ENCODE measurements around the gene POLR1C.
"Not testable (repeated sequence)": the region's sequence is repeated elsewhere in the genome, so short reads cannot be mapped to it uniquely, and the experiment has no call there.

The POLR1C gene

DNA sequence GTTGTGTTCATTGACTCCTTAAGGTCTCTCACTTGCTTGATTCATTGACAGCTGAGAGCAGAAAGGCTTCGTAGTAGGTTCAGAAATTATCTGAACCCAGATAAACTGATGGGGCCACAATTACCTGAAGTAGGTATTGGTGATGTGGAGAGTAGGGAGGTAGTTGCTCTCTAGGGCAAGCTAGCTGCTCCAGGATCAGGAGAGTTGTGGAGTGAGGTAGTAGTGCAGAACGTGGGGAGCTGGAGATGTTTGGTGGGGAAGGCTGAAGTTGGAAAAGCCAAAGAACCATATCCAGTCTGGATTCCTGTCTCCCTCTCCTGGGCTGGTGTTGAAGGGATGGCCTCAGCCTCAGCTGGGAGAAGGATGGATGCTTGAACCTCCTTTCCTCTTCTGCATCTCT lies 23.7 kb upstream of the POLR1C start:
- DNase-seq, result no peak

GRCh38 chr6:43493833-43494232 lies 23.1 kb upstream of the POLR1C start:
- no peak for DNase-seq

DNA sequence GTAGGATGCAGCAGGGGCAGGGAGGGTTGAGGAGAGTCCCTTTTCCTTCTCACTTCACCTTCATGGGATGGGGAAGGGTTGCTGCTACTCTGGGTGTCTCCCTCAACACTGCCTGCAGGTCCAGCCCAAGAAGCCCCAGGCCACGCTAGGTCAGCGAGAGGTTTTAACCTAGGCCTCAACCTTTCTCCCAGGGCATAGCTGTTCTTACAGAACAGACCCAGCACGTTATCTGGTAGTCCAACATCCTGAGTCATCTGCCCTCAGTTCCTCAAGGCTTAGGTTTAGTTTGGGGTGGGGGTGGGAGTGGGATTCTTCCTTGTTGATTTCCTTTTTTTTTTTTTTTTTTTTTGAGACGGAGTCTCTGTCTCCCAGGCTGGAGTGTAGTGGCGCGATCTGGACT lies 22.6 kb upstream of the POLR1C start:
- no peak for DNase-seq

DNA sequence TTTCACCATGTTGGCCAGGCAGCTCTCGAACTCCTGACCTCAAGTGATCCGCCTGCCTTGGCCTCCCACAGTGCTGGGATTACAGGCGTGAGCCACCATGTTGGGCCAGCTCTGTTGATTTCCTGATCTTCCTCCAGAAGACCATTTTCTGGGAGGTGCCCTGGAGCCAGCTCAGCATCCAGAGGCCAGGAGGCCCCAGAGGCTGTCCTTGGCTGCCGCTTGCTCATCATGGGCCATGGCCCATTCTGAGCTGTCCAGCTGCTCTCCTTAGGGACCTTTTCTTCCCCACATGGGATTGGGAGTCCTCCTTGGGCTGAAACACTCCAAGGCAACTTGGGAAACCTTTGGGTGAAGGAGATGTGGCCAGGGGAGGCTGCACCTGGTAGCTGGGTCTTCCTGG lies 22.1 kb upstream of the POLR1C start:
- DNase-seq, result no peak

GRCh38 chr6:43495409-43495941 lies 21.4 kb upstream of the POLR1C start:
- no peak for DNase-seq

DNA sequence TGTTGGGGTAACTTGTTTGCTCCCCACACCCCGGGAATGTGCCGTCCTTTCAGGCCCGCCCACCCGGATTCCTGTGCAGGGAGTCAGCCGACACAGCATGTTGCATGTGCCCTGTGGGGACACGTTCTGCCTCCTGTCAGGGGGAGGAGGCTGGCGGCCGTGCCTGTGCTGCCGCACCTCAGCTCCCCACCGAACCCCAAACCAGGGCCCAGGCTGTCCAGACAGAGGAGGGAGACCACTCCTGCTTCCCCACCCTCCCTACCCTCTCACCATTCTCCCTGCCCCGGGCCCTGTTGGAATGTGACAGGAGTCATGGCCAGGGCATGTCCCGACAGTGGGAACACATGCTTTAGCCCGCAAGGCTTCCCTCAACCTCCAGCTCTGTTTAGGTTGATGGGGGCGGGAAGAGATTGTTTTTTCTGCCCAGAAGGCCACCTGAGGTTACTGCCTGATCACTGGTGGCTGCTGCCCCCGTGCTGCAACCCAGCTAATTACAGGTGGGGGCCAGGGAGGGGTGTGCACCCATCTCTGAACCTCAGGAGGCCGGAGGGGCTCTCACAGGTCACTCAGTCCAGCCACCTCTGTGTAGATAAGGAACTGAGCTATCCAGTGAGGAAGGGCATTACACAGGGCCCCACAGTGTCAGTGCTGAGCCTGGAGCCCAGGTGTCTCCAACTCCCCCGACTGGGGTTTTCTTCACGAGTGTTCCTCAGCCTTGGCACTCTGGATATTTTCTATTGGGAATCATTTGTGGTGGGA lies 20.3 kb upstream of the POLR1C start:
- DNase-seq, result peak; percentile 53

DNA sequence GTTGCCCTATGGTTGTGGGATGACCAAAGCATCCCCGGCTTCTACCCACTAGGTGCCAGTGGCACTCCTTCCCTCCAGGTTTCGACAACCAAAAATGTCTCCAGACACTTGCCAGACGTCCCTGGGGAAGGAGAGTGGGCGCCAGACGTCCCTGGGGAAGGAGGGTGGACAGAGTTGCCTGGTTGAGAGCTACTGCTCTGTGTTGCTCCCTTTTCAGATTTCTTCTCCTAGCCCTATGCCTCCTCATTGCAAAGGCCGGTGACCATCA lies 19.8 kb upstream of the POLR1C start:
- no peak for DNase-seq

GRCh38 chr6:43497689-43498088 lies 19.2 kb upstream of the POLR1C start:
- no peak for DNase-seq

- DNase-seq, result not testable (repeated sequence)
These were observed 18.6 kb upstream of the POLR1C start for GRCh38 chr6:43498291-43498690.

DNA sequence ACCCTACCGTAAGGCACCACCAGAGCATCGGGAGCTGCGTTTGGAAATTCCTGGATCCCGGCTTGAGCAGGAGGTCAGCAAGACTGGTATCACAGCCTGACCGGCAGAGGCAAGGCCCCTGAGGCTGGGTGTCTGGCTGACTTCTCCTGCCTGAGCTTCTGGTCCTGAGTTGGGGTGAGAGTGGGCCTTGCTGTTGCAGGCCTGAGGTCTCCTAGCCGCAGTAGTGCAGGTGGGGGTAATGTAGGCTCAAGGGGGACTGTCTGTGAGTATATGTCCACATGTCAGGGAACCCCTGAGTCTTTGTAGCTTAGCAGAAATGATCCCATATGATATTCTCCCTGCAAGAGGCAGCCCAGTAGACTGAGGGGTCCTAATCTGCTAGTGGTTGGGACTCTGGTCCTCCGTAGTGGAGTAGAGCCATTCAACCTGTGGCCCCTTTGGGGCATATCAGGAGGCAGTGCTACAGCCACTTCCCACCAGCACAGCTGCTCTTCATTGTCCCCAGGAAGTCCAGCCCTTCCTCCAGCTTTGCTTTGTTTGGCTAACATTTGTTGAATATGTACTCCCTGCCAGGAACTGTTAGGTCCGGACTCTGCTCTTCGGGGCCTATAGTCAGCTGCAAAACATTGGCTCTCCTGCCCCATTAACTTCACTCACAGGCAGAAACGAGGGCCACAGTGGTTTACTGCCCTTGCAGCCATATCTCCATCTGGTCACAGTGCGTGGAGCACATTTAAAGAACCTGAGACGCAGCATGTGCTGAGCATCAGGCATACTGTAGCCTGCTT lies 17.7 kb upstream of the POLR1C start:
- no peak for DNase-seq

- no peak for DNase-seq
These were observed 16.0 kb upstream of the POLR1C start for GRCh38 chr6:43500921-43501320.

- no peak for DNase-seq
These were observed 14.2 kb upstream of the POLR1C start for GRCh38 chr6:43502666-43503065.

DNA sequence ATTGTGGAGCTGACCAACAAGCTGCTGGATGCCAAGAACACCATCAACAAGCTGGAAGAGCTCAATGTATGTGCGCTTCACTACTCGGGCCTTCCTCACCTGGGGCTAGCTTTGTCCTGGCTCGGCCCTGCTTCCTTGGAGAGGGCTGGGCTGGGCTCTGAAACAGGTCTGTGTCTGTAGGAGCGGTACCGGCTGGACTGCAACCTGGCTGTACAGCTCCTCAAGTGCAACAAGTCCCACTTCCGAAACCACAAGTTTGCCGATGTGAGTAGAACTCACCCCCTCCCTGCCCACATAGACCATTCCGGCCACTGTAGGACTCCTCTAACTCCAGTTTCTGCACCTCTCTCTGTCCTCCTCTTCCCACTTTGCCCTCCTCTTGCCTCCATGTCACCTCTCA lies 13.4 kb upstream of the POLR1C start:
- DNase-seq, result no peak

DNA sequence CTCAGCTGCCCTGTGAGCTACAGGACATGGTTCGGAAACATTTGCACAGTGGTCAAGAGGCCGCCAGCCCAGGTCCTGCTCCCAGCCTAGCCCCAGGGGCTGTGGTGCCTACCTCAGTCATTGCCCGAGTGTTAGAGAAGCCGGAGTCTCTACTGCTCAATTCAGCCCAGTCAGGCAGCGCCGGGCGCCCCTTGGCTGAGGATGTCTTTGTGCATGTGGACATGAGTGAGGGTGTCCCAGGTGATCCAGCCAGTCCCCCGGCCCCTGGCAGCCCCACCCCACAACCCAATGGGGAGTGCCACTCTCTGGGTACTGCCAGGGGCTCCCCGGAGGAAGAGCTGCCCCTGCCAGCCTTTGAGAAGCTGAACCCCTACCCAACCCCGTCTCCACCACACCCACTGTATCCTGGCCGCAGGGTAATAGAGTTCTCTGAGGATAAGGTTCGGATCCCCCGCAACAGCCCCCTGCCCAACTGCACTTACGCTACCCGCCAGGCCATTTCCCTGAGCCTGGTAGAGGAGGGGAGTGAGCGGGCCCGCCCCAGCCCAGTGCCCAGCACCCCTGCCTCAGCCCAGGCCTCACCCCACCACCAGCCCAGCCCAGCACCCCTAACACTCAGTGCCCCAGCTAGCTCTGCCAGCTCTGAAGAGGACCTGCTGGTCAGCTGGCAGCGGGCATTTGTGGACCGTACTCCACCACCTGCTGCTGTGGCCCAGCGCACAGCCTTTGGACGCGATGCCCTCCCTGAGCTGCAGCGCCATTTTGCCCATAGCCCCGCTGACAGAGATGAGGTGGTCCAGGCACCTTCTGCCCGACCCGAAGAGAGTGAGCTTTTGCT lies 11.9 kb upstream of the POLR1C start:
- no peak for DNase-seq

DNA sequence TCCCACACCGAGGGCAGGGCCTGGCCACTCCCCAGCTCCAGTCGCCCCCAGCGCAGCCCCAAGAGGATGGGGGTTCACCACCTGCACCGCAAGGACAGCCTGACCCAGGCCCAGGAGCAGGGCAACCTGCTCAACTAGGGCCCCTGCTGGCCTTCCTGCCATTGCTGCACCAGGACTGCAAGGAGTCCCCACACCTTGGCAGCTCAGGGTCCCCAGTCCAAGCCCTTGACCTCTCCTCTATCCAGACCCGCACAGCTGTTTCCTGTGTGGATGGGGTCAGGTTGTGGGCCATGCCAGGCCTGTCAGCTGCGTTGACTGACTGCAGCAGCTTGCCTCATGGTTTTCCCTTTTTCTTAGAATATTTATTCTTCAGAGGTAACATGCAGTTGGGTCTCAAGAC lies 11.2 kb upstream of the POLR1C start:
- DNase-seq, result no peak

GRCh38 chr6:43506171-43506570 lies 10.7 kb upstream of the POLR1C start:
- no peak for DNase-seq

DNA sequence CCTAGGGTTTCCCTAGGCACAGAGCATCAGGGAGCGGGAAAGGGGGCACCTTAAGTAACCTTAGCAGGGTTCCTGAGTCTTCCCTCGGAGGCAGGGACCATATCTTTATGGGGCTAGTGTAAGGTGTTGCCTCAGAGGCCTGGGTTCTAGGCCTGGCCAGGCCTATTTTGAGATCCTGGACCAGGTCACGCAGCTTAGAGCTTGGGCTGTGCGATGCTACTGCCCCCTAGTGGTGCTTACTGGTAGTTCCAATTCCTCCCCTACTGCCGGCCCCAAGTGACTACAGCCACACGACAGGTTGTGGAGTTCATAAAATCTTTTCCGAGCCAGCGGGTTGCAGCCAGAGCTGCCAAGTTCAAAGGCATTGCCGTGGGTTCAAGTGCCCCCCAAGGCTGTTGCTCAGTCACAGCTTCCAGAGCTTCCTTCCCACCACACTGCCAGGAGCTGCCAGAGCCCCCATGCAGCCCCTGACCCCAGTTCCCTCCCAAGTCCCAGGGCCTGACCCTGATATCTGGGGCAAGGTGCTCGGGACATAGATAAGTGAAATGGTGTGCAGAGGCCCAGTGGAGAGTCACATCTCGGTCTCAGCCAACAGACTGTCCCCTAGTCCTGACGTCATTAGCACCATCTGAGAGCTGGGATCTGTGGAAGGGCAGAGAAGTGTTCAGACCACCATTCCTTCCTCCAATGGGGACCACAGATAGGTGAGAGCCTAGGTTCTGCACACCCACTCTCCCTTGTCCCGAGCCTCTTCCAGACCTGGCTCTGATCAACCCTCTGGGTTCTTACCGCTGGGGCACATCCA lies 10.0 kb upstream of the POLR1C start:
- DNase-seq, result peak; percentile 77

DNA sequence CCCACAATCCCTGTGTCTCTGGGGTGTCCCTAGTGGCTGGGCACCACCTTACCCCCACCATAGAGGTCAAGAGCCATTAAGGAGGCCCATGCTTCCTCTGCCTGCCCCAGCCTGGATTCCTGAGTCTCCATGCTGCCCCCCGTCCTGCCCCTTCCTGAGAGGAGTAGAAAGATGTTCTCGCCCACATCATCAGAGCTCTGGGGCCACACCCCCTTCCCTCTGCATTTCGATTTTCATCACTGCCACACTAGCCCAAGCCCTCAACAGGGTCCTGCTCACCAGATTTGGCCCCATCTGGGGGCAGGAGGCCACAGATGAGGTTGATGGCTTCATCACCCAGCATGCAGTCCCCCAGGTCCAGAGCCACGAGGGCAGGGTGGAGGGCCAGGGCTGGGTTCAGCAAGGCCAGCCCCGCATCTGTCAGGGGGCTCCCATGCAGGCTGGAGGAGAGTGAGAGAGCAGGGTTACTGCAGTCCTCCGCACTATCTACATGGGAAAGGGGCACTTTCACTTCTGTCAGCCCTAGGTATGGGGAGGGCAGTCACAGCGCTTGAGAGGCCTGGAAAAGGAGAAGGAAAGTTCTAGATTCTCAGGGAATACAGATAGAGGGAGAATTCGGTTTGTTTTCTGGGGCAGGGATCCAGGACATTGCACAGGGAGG lies 8.3 kb upstream of the POLR1C start:
- DNase-seq, result no peak

DNA sequence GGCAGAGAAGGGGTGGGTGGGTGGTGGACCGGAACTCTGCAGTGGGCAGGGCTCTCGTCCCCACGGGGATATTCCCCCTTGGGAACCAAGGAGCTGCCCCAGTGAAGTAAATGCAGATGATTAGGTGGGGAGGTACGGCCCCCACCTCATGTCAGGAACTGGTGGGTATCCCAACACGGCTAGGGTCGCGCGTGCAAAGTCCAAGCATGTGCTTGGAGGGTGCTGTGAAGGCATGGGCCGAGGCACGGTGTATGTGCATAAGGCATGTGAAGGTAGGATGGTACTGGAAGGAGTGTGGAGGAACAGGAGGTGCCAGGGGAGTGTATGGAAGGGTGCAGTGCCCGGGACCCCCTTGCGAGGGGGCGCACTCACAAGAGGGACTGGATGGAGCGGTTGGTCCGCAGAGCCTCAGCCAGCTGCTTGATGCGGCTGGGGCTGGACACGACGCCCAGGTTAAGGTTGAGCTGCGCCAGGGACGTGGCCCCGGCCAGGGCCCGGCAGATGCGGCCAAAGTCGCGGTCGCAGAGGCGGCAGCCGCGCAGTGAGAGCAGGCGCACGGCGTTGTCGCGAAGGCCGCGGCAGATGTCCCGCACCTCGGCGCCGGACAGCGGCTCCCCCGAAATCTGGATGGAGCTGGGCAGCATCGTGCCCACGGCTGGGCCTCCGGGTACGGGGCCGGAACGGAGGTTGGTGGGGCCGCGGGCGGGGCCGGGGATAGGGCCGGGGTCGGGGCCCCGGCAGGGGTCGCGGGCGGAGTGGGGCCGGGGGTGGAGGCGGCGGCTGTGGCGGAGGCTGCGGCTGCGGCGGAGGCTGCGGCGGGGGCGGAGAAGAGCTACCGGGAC lies 7.5 kb upstream of the POLR1C start:
- DNase-seq, result no peak

DNA sequence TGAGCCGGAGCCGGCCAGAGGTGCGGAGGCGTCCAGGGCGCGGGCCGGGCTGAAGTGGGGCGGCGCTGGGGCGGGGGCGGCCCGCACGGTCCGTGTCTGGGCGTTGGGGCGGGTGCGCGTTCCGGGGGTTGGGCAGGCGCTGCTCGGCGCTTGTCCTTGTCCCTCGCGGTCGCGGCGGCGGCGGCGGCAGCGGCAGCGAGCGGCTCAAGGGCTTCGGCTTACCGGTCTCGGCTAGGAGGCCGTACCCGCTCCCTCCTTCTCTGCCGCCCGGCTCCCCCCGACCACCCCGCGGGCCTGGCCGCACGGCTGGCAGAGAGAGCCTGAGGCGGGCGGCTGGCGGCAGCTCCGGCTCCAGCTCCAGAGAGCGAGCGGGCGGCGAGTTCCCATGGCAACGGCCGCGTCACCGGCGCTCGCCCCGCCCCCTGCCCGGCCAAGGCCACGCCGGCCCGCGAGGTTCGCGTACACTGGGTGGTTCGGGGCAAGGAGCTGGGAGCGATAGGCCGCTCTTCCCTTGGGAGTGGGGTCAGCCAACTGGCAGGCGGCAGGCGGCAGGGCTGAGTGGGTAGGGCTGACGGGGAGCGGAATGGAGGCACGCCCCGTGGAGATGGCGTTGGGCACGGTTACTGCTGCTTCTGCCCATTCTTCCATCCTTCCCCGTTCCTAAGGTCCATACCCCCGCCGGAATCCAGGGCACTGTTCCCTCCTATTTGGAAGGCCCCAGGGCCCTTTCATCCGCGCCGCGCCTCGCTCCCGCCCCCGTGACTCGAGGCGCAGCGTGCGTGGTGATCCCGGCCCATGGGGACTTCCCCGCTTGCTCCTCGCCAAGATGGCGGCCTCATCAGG lies 6.7 kb upstream of the POLR1C start, which contains the start of gene LRRC73:
Gene LRRC73 (minus strand): TSS at position 363 of the 843 bp plus-strand sequence. CDS start 561 bp downstream, outside the sequence.
- peak; percentile 79 for DNase-seq
